Ammon's horn (tissue), 1 donor: ENCODE measurements around the gene CHRNA1.
"Not testable (repeated sequence)": the region's sequence is repeated elsewhere in the genome, so short reads cannot be mapped to it uniquely, and the experiment has no call there.

Source experiments
- DNase-seq: peaks from one replicate; pipeline ENCODE4 v3.0.0-alpha.2; 2016; ENCODE audit warnings: low spot score

Gene CHRNA1

GRCh38 chr2:174717273-174717672, 47.0 kb downstream of the CHRNA1 start:
- DNase-seq = no peak

- DNase-seq = no peak
Observed at GRCh38 chr2:174716785-174717184, 47.5 kb downstream of the CHRNA1 start.

GRCh38 chr2:174713686-174714085, 50.6 kb downstream of the CHRNA1 start:
- DNase-seq = no peak

GRCh38 chr2:174711206-174711605, 53.1 kb downstream of the CHRNA1 start:
- DNase-seq = no peak

- not testable (repeated sequence) for DNase-seq
Observed at GRCh38 chr2:174709416-174710004, 54.8 kb downstream of the CHRNA1 start.

- DNase-seq = no peak
Observed at GRCh38 chr2:174708713-174709112, 55.6 kb downstream of the CHRNA1 start.

- DNase-seq = no peak
Observed at GRCh38 chr2:174705321-174705720, 59.0 kb downstream of the CHRNA1 start.

GRCh38 chr2:174704642-174705041, 59.6 kb downstream of the CHRNA1 start:
- DNase-seq = no peak

- no peak for DNase-seq
Observed at GRCh38 chr2:174704061-174704460, 60.2 kb downstream of the CHRNA1 start.

- DNase-seq = no peak
Observed at GRCh38 chr2:174703430-174703829, 60.8 kb downstream of the CHRNA1 start.

GRCh38 chr2:174702541-174702940, 61.7 kb downstream of the CHRNA1 start:
- no peak for DNase-seq

- DNase-seq = peak; percentile 76
Observed at GRCh38 chr2:174699993-174700766, 64.1 kb downstream of the CHRNA1 start.
